Measurements from ENCODE around the gene CDV3. TPM values are rescaled to one million over a fixed set of nuclear protein-coding genes. Genes with fewer than 3 reads are reported as not detected.

Gene CDV3
- total and polyA plus RNA-seq, 12 donors: 27.9 to 182 (median 150) TPM

DNA sequence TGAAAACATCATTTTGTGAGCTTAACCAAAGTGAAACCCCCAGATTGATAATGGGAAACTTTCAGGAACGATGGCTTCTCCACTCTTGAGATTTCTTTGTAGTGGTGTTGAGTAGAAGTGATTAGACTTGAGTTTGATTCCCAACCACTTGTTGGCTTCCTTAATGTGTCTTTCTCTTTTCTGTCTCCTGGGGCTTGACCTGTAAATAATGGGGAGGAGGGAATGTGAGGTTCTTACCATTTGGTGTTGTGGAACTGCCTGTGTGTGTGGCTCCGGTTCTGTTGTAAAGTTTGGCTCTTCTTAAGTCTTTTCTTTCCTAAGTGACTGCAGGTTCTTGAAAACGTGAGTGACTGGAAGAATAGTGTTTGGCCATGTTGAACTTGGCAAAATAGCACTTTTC, 2.7 kb downstream of the CDV3 start:
- H3K36me3 ChIP-seq: peaks cover 0 to 64% (median 31%) of the 10 kb centered on the region in 9 donors
- 14 to 15% methylated on average over 3 of the region's 3 CpGs for WGBS, 2 donors
- intact Hi-C loops (cut with DNase I): loop anchor here in 8 of 10 donors (5.0 to 10.0 kb wide), 8 partner anchors 86 to 854 kb away; partner anchors contain the start of genes NPHP3 (in 3 of the 8), AMOTL2 (in 1 of the 8) and TOPBP1 (in 1 of the 8)
- TF ChIP-seq, protein P1, sequence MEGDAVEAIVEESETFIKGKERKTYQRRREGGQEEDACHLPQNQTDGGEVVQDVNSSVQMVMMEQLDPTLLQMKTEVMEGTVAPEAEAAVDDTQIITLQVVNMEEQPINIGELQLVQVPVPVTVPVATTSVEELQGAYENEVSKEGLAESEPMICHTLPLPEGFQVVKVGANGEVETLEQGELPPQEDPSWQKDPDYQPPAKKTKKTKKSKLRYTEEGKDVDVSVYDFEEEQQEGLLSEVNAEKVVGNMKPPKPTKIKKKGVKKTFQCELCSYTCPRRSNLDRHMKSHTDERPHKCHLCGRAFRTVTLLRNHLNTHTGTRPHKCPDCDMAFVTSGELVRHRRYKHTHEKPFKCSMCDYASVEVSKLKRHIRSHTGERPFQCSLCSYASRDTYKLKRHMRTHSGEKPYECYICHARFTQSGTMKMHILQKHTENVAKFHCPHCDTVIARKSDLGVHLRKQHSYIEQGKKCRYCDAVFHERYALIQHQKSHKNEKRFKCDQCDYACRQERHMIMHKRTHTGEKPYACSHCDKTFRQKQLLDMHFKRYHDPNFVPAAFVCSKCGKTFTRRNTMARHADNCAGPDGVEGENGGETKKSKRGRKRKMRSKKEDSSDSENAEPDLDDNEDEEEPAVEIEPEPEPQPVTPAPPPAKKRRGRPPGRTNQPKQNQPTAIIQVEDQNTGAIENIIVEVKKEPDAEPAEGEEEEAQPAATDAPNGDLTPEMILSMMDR (IDR thresholded peaks at IDR 0.05): no peak
- peak overlapping the region in 4 of 10 donors; percentile 13 to 45 (median 24) for H3K27ac ChIP-seq
- DNase-seq (no peak), ATAC-seq (no peak)
- H3K9me3 ChIP-seq: no peaks in the 10 kb centered on the region
- H3K4me1 ChIP-seq: peaks cover 10 to 73% (median 60%) of the 10 kb centered on the region in 9 donors
- peak overlapping the region in 7 of 10 donors; percentile 66 to 91 (median 84) for H3K4me3 ChIP-seq
- no peaks in the 10 kb centered on the region for H3K27me3 ChIP-seq

DNA sequence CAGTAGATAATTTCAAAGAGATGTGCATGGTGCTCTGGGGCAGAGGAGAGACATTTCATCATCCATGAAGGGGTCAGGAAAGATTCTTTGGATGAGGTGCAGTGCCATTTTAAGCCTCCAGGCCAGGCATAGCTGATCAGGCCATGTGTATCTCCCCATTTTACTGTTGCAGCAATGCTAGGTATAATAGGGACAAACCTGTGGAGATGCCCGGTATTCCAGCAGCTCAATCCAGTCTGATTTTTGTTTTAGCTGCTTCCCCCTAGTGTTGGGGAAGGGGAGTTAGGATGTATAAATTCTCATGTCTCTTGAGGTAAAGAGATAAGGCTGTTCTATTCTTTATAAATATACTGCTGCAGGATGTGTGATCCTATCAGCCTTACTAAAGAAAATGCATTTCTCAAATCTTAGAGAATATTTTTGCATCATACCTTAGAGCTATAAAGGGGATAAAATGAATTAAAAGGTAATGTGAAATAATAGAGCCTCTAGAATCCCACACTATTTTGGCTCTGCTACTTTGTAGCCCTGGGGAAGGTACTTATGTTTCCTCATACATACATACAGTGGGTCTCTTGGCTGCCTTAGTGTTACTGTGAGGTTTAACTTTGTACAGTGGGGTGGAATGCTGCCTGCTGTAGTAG, 5.2 kb downstream of the CDV3 start:
- Histone ChIP-seq H3K36me3 (peaks cover 0 to 89% (median 55%) of the 10 kb centered on the region in 9 donors), H3K4me1 (peaks cover 10 to 67% (median 61%) of the 10 kb centered on the region in 9 donors), H3K27ac (no peak overlapping the region), H3K9me3 (no peaks in the 10 kb centered on the region), H3K4me3 (no peak overlapping the region), H3K27me3 (no peaks in the 10 kb centered on the region)
- WGBS, 2 donors: 6 to 9% methylated on average over 1 of the region's 1 CpG
- ATAC-seq (no peak), DNase-seq (no peak)
- intact Hi-C loops (cut with DNase I): loop anchor here in 8 of 10 donors (5.0 to 10.0 kb wide), 8 partner anchors 84 to 856 kb away; partner anchors contain the start of genes NPHP3 (in 3 of the 8), AMOTL2 (in 1 of the 8) and TOPBP1 (in 1 of the 8)
- TF ChIP-seq, protein P1 (IDR thresholded peaks at IDR 0.05): peak in 8 of 9 donors; percentile 20 to 63 (median 44)

DNA sequence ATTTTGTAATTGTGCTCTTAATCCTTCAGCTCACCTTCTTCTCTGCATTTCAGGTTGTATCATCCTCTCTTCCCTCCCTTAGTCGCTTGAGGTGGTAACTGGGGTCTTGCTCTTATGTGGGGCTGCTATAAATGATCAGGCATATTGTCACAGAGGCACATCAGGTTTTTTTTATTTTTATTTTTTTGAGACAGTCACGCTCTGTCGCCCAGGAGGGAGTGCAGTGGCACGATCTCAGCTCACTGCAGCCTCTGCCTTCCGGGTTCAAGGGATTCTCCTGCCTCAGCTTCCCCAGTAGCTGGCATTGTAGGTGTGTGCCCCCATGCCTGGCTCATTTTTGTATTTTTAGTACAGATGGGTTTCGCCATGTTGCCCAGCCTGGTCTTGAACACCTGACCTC, 9.9 kb downstream of the CDV3 start:
- intact Hi-C loops (cut with DNase I): loop anchor here in 2 of 10 donors (5.0 to 10.0 kb wide), 2 partner anchors 89 to 1816 kb away; no protein-coding TSS in a partner anchor
- H3K4me1 ChIP-seq: peaks cover 3 to 31% (median 24%) of the 10 kb centered on the region in 9 donors

DNA sequence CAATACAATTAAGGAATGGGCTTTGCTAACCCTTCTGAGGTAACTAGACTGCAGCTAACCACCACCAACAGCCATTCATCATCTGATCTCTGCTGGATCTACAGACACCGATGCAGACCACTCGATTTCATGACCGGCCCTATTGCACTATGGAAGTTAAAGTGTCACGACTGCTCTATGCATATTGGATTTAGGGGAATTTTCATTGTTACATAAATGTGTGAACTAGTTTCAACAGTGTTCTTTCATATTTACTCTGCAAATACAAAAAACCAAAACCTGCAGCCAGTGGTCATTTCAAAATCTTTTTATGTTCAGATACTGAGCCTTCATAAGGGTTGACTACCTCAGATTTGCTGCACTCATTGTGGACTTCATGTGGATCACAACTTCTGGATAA, 14.5 kb downstream of the CDV3 start:
- ATAC-seq (no peak), DNase-seq (no peak)
- Histone ChIP-seq H3K4me1 (peaks cover 0 to 15% (median 0%) of the 10 kb centered on the region in 9 donors), H3K36me3 (peaks cover 0 to 77% (median 60%) of the 10 kb centered on the region in 9 donors), H3K27ac (no peak overlapping the region), H3K4me3 (no peak overlapping the region), H3K27me3 (no peaks in the 10 kb centered on the region), H3K9me3 (no peaks in the 10 kb centered on the region)
- WGBS, 2 donors: 92 to 94% methylated on average over 4 of the region's 4 CpGs
- TF ChIP-seq, protein P1 (IDR thresholded peaks at IDR 0.05): no peak
- intact Hi-C loops (cut with DNase I): loop anchor here in 1 of 10 donors (10.0 kb wide), 1 partner anchor 93 kb away; no protein-coding TSS in a partner anchor

More for the DNA sequence above, 9.9 kb downstream of the CDV3 start:
- no peak for ATAC-seq
- H3K36me3 ChIP-seq: peaks cover 0 to 100% (median 86%) of the 10 kb centered on the region in 9 donors
- H3K4me3 ChIP-seq: no peak overlapping the region
- DNase-seq: no peak
- H3K27me3 ChIP-seq: no peaks in the 10 kb centered on the region
- H3K9me3 ChIP-seq: no peaks in the 10 kb centered on the region
- 94 to 96% methylated on average over 6 of the region's 6 CpGs for WGBS, 2 donors
- no peak overlapping the region for H3K27ac ChIP-seq
- TF ChIP-seq, protein P1 (IDR thresholded peaks at IDR 0.05): no peak
